ENCODE data around the gene NIN. TPM values are rescaled to one million over a fixed set of nuclear protein-coding genes. Genes with fewer than 3 reads are reported as not detected.

NIN gene
- total and polyA plus RNA-seq, 2 of the 4 experiments (the other 2 are of a cell fraction): 15.2 to 98.4 TPM

- Histone ChIP-seq H3K4me1 (ENCODE audit: control insufficient read depth, insufficient read depth, low read length) (peaks cover 9% of the 10 kb centered on the region), H3K4me2 (ENCODE audit: low read depth, low read length) (peak overlapping the region; percentile 92), H3K27me3 (ENCODE audit: control insufficient read depth, insufficient read depth, low read length) (no peaks in the 10 kb centered on the region), H3K4me3 (ENCODE audit: insufficient read depth, low read depth, low read length) (no peak overlapping the region), H4K8ac (ENCODE audit: low read depth in 2 of 2, low read length in 2 of 2) (peak overlapping the region; percentile 26 to 98), H3K4ac (ENCODE audit: low read depth, low read length) (peak overlapping the region; percentile 96), H4K91ac (ENCODE audit: insufficient read depth, low read depth, low read length) (peak overlapping the region; percentile 96), H2BK15ac (ENCODE audit: low read depth, low read length) (peak overlapping the region; percentile 99; the same call in 2 of the 3 replicates), H3K79me1 (ENCODE audit: low read depth in 1 of 2, low read length in 2 of 2) (0 out of 4 replicates have a peak, but pooled peaks cover 0 to 3% of the 10 kb centered on the region in 2 experiments), H2BK5ac (ENCODE audit: low read depth, low read length, poor library complexity, severe bottlenecking) (peak overlapping the region; percentile 53), H3K9me3 (ENCODE audit: control insufficient read depth, insufficient read depth, low read length) (no peaks in the 10 kb centered on the region), H2AFZ (replicated peaks; ENCODE audit: low read length, poor library complexity) (peak overlapping the region; percentile 87), H3K14ac (replicated peaks; ENCODE audit: low read depth, low read length) (peak overlapping the region; percentile 91), H4K20me1 (ENCODE audit: insufficient read depth, low read length) (no peaks in the 10 kb centered on the region), H2BK120ac (ENCODE audit: low read depth, low read length) (peak overlapping the region; percentile 96), H3K23ac (ENCODE audit: low read depth, low read length) (peak overlapping the region; percentile 93), H3K36me3 (ENCODE audit: control insufficient read depth, insufficient read depth, low read length) (no peaks in the 10 kb centered on the region), H3K27ac (ENCODE audit: insufficient read depth, low read length) (peak overlapping the region; percentile 89), H2BK20ac (ENCODE audit: low read depth, low read length) (peak overlapping the region; percentile 75; the same call in 1 of the 2 replicates), H3K9ac (ENCODE audit: low read depth, low read length) (peak overlapping the region; percentile 78), H2AK5ac (ENCODE audit: low read depth, low read length) (peak overlapping the region; percentile 86; the same call in 1 of the 2 replicates), H3K9me1 (ENCODE audit: insufficient read depth, low read length) (0 out of 2 replicates have a peak, but pooled peaks cover 5% of the 10 kb centered on the region), H4K5ac (ENCODE audit: low read depth, low read length) (peak overlapping the region; percentile 73), H3K18ac (ENCODE audit: low read depth, low read length) (peak overlapping the region; percentile 70), H2AK9ac (replicated peaks; ENCODE audit: low read depth, low read length, poor library complexity) (peak overlapping the region; percentile 50), H3K56ac (ENCODE audit: extremely low read depth, insufficient read depth, low read length) (peak overlapping the region; percentile 26; the same call in 1 of the 2 replicates)
- in situ Hi-C loops (cut with MboI; ENCODE audit: low sequenced_read_pairs) (no loop called here), intact Hi-C loops (cut with micrococcal nuclease) (no loop called here), dilution Hi-C loops (cut with HindIII; ENCODE audit: low sequenced_read_pairs, unreplicated experiment) (no loop called here)
- CTCF ChIA-PET: interaction anchor here (1.0 to 3.1 kb wide), 6 partner anchors 9 to 243 kb away, joined by 3 to 31 read pairs (median 5); no protein-coding TSS in a partner anchor
- POLR2A ChIA-PET (ENCODE audit: unreplicated experiment): no interaction called here
- DNase-seq (no peak), ATAC-seq (ENCODE audit: low read depth) (peak; percentile 39)
- no CpG with 5 or more reads among the region's 1 CpG for WGBS, 2 experiments (ENCODE audit: extremely low coverage in 2 of 2, insufficient read length in 1 of 2)
- no peak for TF ChIP-seq CEBPB (IDR thresholded peaks at IDR 0.05; ENCODE audit: low read depth, low read length)
- TF ChIP-seq CTCF (conservative IDR thresholded peaks at IDR 0.05; ENCODE audit: low read depth, low read length): no peak
- no peak for TF ChIP-seq POLR2A (IDR thresholded peaks at IDR 0.05; ENCODE audit: low read depth, low read length)
- TF ChIP-seq USF2 (IDR thresholded peaks at IDR 0.05; ENCODE audit: low read depth, low read length): no peak
- TF ChIP-seq SMC3 (IDR thresholded peaks at IDR 0.05; ENCODE audit: low read depth, low read length): no peak
- no peak for TF ChIP-seq MXI1 (IDR thresholded peaks at IDR 0.05; ENCODE audit: borderline replicate concordance, low read depth, low read length)
- no peak for TF ChIP-seq BHLHE40 (IDR thresholded peaks at IDR 0.05; ENCODE audit: low read depth, low read length)
- TF ChIP-seq ELK1 (IDR thresholded peaks at IDR 0.05; ENCODE audit: borderline replicate concordance, low read depth, low read length): no peak
- TF ChIP-seq MAFK (IDR thresholded peaks at IDR 0.05; ENCODE audit: low read depth, low read length): no peak
- no TSS peak for BruUV-seq (replicated peaks)
Measured at GRCh38 chr14:50859296-50859624, 28.3 kb upstream of the NIN start.
